Measurements from ENCODE around the gene PARL. TPM values are rescaled to one million over a fixed set of nuclear protein-coding genes. Genes with fewer than 3 reads are reported as not detected.

PARL gene
- total and polyA plus RNA-seq, 2 of the 13 experiments (the other 11 are each of a cell fraction or from before 2014, with no cell fraction given): 46.3 to 58.6 TPM

GRCh38 chr3:183913580-183913920, 28.9 kb upstream of the PARL start (continued):
- TF ChIP-seq SIN3A (IDR thresholded peaks at IDR 0.05; ENCODE audit: borderline replicate concordance, low read depth, low read length) (no peak), TBL1XR1 (IDR thresholded peaks at IDR 0.05; ENCODE audit: borderline replicate concordance, low read length, partially characterized antibody) (no peak), ZNF609 (CRISPR knock-in tag; IDR thresholded peaks at IDR 0.05; ENCODE audit: borderline replicate concordance) (0 out of 2 replicates have a peak, but pooled peaks have one; percentile 4), TEAD2 (CRISPR knock-in tag; IDR thresholded peaks at IDR 0.05) (no peak), ZNF687 (CRISPR knock-in tag; IDR thresholded peaks at IDR 0.05) (peak; percentile 41; the same call in 1 of the 2 replicates), ZNF121 (CRISPR knock-in tag; IDR thresholded peaks at IDR 0.05) (0 out of 2 replicates have a peak, but pooled peaks have one; percentile 8), SPEN (CRISPR knock-in tag; IDR thresholded peaks at IDR 0.05; ENCODE audit: low read depth) (no peak), SOX6 (IDR thresholded peaks at IDR 0.05) (no peak), SOX6 (CRISPR knock-in tag; IDR thresholded peaks at IDR 0.05) (0 out of 2 replicates have a peak, but pooled peaks have one; percentile 34), TFE3 (CRISPR knock-in tag; IDR thresholded peaks at IDR 0.05) (no peak), GABPB1 (CRISPR knock-in tag; IDR thresholded peaks at IDR 0.05) (no peak), TFDP2 (CRISPR knock-in tag; IDR thresholded peaks at IDR 0.05) (no peak), ELK4 (CRISPR knock-in tag; IDR thresholded peaks at IDR 0.05; ENCODE audit: borderline replicate concordance) (no peak), SMARCC2 (IDR thresholded peaks at IDR 0.05) (no peak), ZNF768 (CRISPR knock-in tag; IDR thresholded peaks at IDR 0.05) (peak; percentile 60; the same call in 1 of the 2 replicates), HOXD1 (CRISPR knock-in tag; IDR thresholded peaks at IDR 0.05) (no peak), ZNF644 (CRISPR knock-in tag; IDR thresholded peaks at IDR 0.05; ENCODE audit: low read depth) (0 out of 2 replicates have a peak, but pooled peaks have one; percentile 3)

Measured in HepG2 (cell line).